Measurements from ENCODE around the gene DMRT1. TPM values are rescaled to one million over a fixed set of nuclear protein-coding genes. Genes with fewer than 3 reads are reported as not detected.

The DMRT1 gene
- total RNA-seq, 1 experiment from 2014 or later, result 0.47 TPM

DNA sequence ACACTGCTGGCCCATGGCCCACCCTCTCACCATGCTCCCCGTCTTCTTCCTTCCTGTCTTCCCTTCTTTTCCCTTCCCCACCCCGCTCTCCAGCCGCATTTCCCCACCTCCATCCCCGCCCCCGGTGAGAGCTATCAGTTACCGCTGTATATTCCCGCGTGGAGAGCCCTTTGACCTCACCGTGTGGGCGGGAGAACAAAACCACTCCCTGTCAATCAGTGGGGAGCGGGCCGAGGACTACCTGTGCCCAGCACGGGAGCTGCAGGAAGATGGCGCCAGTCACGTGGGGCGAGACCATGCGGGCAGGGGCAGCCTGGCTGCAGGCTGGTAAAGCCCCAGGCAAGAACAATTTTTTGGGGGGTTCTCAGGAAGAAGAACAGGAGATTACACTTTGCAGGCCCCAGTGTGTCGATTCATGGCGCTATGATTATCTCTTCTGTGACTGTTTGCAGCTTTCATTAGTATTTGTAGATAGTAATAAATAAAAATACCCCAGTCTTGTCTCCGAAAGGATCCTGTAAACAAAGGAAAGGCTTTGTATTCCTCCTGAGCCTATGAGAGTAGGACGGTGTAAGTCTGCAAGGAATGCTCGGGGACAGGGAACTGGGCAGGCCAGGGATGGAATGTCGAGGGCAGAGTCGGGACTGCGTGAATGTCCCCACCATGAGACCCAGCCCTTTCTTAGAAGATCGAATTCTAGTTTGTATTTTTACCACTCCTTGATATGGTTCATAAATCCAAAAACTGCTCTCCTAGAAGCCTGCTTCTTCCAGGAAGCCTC, 14.8 kb upstream of the DMRT1 start:
- no peak overlapping the region for H3K9ac ChIP-seq (ENCODE audit: low read length)
- no peaks in the 10 kb centered on the region for H3K79me2 ChIP-seq (ENCODE audit: insufficient read depth, low read length)
- ATAC-seq (peak; percentile 46; the same call in 1 of the 2 replicates), DNase-seq (ENCODE audit: low read depth, low spot score) (no peak)
- H4K20me1 ChIP-seq (ENCODE audit: insufficient read depth), result no peaks in the 10 kb centered on the region
- POLR2A ChIA-PET, result no interaction called here
- no peak overlapping the region for H3K27ac ChIP-seq (ENCODE audit: low read depth, low read length)
- CTCF ChIA-PET, result interaction anchor here (0.6 kb wide), 1 partner anchor 12 kb away, joined by 3 read pairs; no protein-coding TSS in a partner anchor
- H3K4me2 ChIP-seq (ENCODE audit: low read length), result no peak overlapping the region
- TF ChIP-seq ELF1 (IDR thresholded peaks at IDR 0.05; ENCODE audit: borderline replicate concordance, low read depth) (no peak), ZNF274 (IDR thresholded peaks at IDR 0.05; ENCODE audit: low read depth, low read length) (no peak), ZFX (IDR thresholded peaks at IDR 0.05) (no peak), SP1 (IDR thresholded peaks at IDR 0.05; ENCODE audit: low read depth) (no peak), SRF (IDR thresholded peaks at IDR 0.05; ENCODE audit: low read depth) (no peak), YY1 (IDR thresholded peaks at IDR 0.05; ENCODE audit: extremely low read depth, insufficient replicate concordance, low read depth, low read length) (no peak), POLR2A (IDR thresholded peaks at IDR 0.05; ENCODE audit: borderline replicate concordance, extremely low read depth, insufficient read depth, insufficient read length) (no peak), POLR2AphosphoS5 (IDR thresholded peaks at IDR 0.05; ENCODE audit: low read depth, low read length) (no peak), SIN3A (IDR thresholded peaks at IDR 0.05; ENCODE audit: low read depth) (no peak), TCF7L2 (IDR thresholded peaks at IDR 0.05; ENCODE audit: borderline replicate concordance, extremely low read depth, insufficient read depth, insufficient read length) (no peak)
- TF ChIP-seq, protein P1, sequence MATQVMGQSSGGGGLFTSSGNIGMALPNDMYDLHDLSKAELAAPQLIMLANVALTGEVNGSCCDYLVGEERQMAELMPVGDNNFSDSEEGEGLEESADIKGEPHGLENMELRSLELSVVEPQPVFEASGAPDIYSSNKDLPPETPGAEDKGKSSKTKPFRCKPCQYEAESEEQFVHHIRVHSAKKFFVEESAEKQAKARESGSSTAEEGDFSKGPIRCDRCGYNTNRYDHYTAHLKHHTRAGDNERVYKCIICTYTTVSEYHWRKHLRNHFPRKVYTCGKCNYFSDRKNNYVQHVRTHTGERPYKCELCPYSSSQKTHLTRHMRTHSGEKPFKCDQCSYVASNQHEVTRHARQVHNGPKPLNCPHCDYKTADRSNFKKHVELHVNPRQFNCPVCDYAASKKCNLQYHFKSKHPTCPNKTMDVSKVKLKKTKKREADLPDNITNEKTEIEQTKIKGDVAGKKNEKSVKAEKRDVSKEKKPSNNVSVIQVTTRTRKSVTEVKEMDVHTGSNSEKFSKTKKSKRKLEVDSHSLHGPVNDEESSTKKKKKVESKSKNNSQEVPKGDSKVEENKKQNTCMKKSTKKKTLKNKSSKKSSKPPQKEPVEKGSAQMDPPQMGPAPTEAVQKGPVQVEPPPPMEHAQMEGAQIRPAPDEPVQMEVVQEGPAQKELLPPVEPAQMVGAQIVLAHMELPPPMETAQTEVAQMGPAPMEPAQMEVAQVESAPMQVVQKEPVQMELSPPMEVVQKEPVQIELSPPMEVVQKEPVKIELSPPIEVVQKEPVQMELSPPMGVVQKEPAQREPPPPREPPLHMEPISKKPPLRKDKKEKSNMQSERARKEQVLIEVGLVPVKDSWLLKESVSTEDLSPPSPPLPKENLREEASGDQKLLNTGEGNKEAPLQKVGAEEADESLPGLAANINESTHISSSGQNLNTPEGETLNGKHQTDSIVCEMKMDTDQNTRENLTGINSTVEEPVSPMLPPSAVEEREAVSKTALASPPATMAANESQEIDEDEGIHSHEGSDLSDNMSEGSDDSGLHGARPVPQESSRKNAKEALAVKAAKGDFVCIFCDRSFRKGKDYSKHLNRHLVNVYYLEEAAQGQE (IDR thresholded peaks at IDR 0.05; ENCODE audit: low read depth), result no peak
- TF ChIP-seq, protein P2, sequence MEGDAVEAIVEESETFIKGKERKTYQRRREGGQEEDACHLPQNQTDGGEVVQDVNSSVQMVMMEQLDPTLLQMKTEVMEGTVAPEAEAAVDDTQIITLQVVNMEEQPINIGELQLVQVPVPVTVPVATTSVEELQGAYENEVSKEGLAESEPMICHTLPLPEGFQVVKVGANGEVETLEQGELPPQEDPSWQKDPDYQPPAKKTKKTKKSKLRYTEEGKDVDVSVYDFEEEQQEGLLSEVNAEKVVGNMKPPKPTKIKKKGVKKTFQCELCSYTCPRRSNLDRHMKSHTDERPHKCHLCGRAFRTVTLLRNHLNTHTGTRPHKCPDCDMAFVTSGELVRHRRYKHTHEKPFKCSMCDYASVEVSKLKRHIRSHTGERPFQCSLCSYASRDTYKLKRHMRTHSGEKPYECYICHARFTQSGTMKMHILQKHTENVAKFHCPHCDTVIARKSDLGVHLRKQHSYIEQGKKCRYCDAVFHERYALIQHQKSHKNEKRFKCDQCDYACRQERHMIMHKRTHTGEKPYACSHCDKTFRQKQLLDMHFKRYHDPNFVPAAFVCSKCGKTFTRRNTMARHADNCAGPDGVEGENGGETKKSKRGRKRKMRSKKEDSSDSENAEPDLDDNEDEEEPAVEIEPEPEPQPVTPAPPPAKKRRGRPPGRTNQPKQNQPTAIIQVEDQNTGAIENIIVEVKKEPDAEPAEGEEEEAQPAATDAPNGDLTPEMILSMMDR (IDR thresholded peaks at IDR 0.05 in 2 of 3, conservative IDR thresholded peaks at IDR 0.05 in 1 of 3; ENCODE audit: borderline replicate concordance in 1 of 3, insufficient read depth in 1 of 3, low read depth in 2 of 3, low read length in 2 of 3), result no peak
- TF ChIP-seq, protein P3, sequence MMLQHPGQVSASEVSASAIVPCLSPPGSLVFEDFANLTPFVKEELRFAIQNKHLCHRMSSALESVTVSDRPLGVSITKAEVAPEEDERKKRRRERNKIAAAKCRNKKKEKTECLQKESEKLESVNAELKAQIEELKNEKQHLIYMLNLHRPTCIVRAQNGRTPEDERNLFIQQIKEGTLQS (IDR thresholded peaks at IDR 0.05), result no peak
- intact Hi-C loops (cut with micrococcal nuclease), result no loop called here
- no peaks in the 10 kb centered on the region for H3K27me3 ChIP-seq (ENCODE audit: insufficient read depth, low read length)
- BruUV-seq (replicated peaks), result no TSS peak
- no peaks in the 10 kb centered on the region for H3K9me2 ChIP-seq (ENCODE audit: insufficient read depth)
- H3K9me3 ChIP-seq (ENCODE audit: control insufficient read depth in 1 of 2, insufficient read depth in 1 of 2, low read depth in 1 of 2, low read length in 2 of 2), result no peaks in the 10 kb centered on the region
- H3K4me1 ChIP-seq (ENCODE audit: control insufficient read depth in 1 of 2, insufficient read depth in 2 of 2, low read length in 2 of 2), result no peaks in the 10 kb centered on the region
- H2AFZ ChIP-seq (ENCODE audit: low read depth, low read length, poor library complexity, severe bottlenecking), result no peak overlapping the region
- no peak overlapping the region for H3K4me3 ChIP-seq (replicated peaks in 1 of 2; ENCODE audit: low read depth in 1 of 2, low read length in 2 of 2)
- H3K36me3 ChIP-seq (ENCODE audit: control insufficient read depth in 1 of 2, insufficient read depth in 2 of 2, low read length in 2 of 2), result no peaks in the 10 kb centered on the region
- RAD21 ChIA-PET (ENCODE audit: low non-redundant PET in 1 of 2, low total read pairs in 2 of 2, uncharacterized antibody in 2 of 2, unreplicated experiment in 2 of 2), result no interaction called here
